ENCODE results near the gene TMEM31. TPM values are rescaled to one million over a fixed set of nuclear protein-coding genes. Genes with fewer than 3 reads are reported as not detected.

TMEM31 gene
- total RNA-seq (2014; rRNA removed; shearing (Covaris generic)) (not detected in 2 replicates), polyA plus RNA-seq (2016; fragmentation: Nextera tagmentation; extraction: Ambion mirVana) (0.26 and 0.28 TPM in 2 replicates)

GRCh38 chrX:103710609-103711008 is at the start of gene TMEM31:
Gene TMEM31 (plus strand): TSS chrX:103710909. CDS start chrX:103712259, 1,350 bp downstream.
- 95 to 97% methylated on average over 5 of the region's 5 CpGs for WGBS, 2 experiments (ENCODE audit: low coverage in 1 of 2, low lambda C conversion rate in 2 of 2, missing lambda C conversion rate in 2 of 2)
- Histone ChIP-seq H3K4me3 (no peak within 1 kb of the TSS), H3K9me2 (ENCODE audit: insufficient read depth) (no peaks in the 10 kb centered on the region), H4K20me1 (ENCODE audit: insufficient read depth) (no peaks in the 10 kb centered on the region), H2AFZ (no peak within 1 kb of the TSS), H3K4me2 (ENCODE audit: unreplicated experiment) (no peak within 1 kb of the TSS), H3K4me1 (ENCODE audit: insufficient read depth) (no peaks in the 10 kb centered on the region), H3K9ac (no peak within 1 kb of the TSS), H3K27ac (no peak within 1 kb of the TSS), H3F3A (ENCODE audit: insufficient read depth) (no peaks in the 10 kb centered on the region), H3K79me2 (ENCODE audit: insufficient read depth) (no peaks in the 10 kb centered on the region), H3K9me3 (ENCODE audit: low read depth) (no peaks in the 10 kb centered on the region), H3K36me3 (ENCODE audit: low read depth) (no peaks in the 10 kb centered on the region), H3K27me3 (replicated peaks; ENCODE audit: insufficient read depth) (no peaks in the 10 kb centered on the region)
- in situ Hi-C loops (cut with MboI), result no loop called here
- TF ChIP-seq EZH2 (IDR thresholded peaks at IDR 0.05; ENCODE audit: insufficient read depth, poor library complexity, severe bottlenecking), result no peak
- TF ChIP-seq EZH2phosphoT487 (IDR thresholded peaks at IDR 0.05; ENCODE audit: insufficient read depth, low read depth), result no peak
- DNase-seq, result no peak

GRCh38 chrX:103663981-103664762 is 46.5 kb upstream of the TMEM31 start:
- no peak overlapping the region for H2AFZ ChIP-seq
- H3K4me2 ChIP-seq (ENCODE audit: unreplicated experiment), result no peak overlapping the region

GRCh38 chrX:103666202-103667107 is 44.3 kb upstream of the TMEM31 start:
- no peak overlapping the region for H2AFZ ChIP-seq

More at GRCh38 chrX:103663981-103664762, 46.5 kb upstream of the TMEM31 start:
- Histone ChIP-seq H3K27me3 (replicated peaks; ENCODE audit: insufficient read depth) (no peaks in the 10 kb centered on the region), H3K9me2 (ENCODE audit: insufficient read depth) (no peaks in the 10 kb centered on the region), H3K36me3 (ENCODE audit: low read depth) (no peaks in the 10 kb centered on the region), H3K9me3 (ENCODE audit: low read depth) (no peaks in the 10 kb centered on the region), H4K20me1 (ENCODE audit: insufficient read depth) (no peaks in the 10 kb centered on the region), H3K27ac (no peak overlapping the region), H3K4me3 (no peak overlapping the region), H3K79me2 (ENCODE audit: insufficient read depth) (no peaks in the 10 kb centered on the region), H3K4me1 (ENCODE audit: insufficient read depth) (no peaks in the 10 kb centered on the region), H3K9ac (no peak overlapping the region), H3F3A (ENCODE audit: insufficient read depth) (no peaks in the 10 kb centered on the region)
- in situ Hi-C loops (cut with MboI), result no loop called here
- no peak for DNase-seq
- WGBS, 2 experiments (ENCODE audit: low coverage in 1 of 2, low lambda C conversion rate in 2 of 2, missing lambda C conversion rate in 2 of 2), result 34 to 38% methylated on average over 15 to 23 of the region's 23 CpGs
- no peak for TF ChIP-seq EZH2 (IDR thresholded peaks at IDR 0.05; ENCODE audit: insufficient read depth, poor library complexity, severe bottlenecking)
- TF ChIP-seq EZH2phosphoT487 (IDR thresholded peaks at IDR 0.05; ENCODE audit: insufficient read depth, low read depth), result no peak

GRCh38 chrX:103669745-103670144 is 41.0 kb upstream of the TMEM31 start:
- Histone ChIP-seq H3K79me2 (ENCODE audit: insufficient read depth) (no peaks in the 10 kb centered on the region), H3K9me3 (ENCODE audit: low read depth) (no peaks in the 10 kb centered on the region), H3K4me3 (no peak overlapping the region), H3K4me1 (ENCODE audit: insufficient read depth) (no peaks in the 10 kb centered on the region), H3K27me3 (replicated peaks; ENCODE audit: insufficient read depth) (no peaks in the 10 kb centered on the region), H3K9ac (no peak overlapping the region), H3K9me2 (ENCODE audit: insufficient read depth) (no peaks in the 10 kb centered on the region), H3F3A (ENCODE audit: insufficient read depth) (peaks cover 4% of the 10 kb centered on the region), H2AFZ (no peak overlapping the region), H3K4me2 (ENCODE audit: unreplicated experiment) (no peak overlapping the region), H3K36me3 (ENCODE audit: low read depth) (no peaks in the 10 kb centered on the region), H3K27ac (no peak overlapping the region), H4K20me1 (ENCODE audit: insufficient read depth) (no peaks in the 10 kb centered on the region)
- WGBS, 2 experiments (ENCODE audit: low coverage in 1 of 2, low lambda C conversion rate in 2 of 2, missing lambda C conversion rate in 2 of 2), result 100% methylated on average over 1 of the region's 1 CpG
- in situ Hi-C loops (cut with MboI), result no loop called here
- TF ChIP-seq EZH2 (IDR thresholded peaks at IDR 0.05; ENCODE audit: insufficient read depth, poor library complexity, severe bottlenecking), result no peak
- no peak for TF ChIP-seq EZH2phosphoT487 (IDR thresholded peaks at IDR 0.05; ENCODE audit: insufficient read depth, low read depth)
- no peak for DNase-seq

More at GRCh38 chrX:103666202-103667107, 44.3 kb upstream of the TMEM31 start:
- Histone ChIP-seq H3K9me2 (ENCODE audit: insufficient read depth) (no peaks in the 10 kb centered on the region), H3F3A (ENCODE audit: insufficient read depth) (no peaks in the 10 kb centered on the region), H3K9ac (no peak overlapping the region), H3K4me3 (no peak overlapping the region), H3K4me2 (ENCODE audit: unreplicated experiment) (no peak overlapping the region), H3K27me3 (replicated peaks; ENCODE audit: insufficient read depth) (no peaks in the 10 kb centered on the region), H3K79me2 (ENCODE audit: insufficient read depth) (no peaks in the 10 kb centered on the region), H3K9me3 (ENCODE audit: low read depth) (no peaks in the 10 kb centered on the region), H3K27ac (no peak overlapping the region), H3K36me3 (ENCODE audit: low read depth) (no peaks in the 10 kb centered on the region), H4K20me1 (ENCODE audit: insufficient read depth) (no peaks in the 10 kb centered on the region), H3K4me1 (ENCODE audit: insufficient read depth) (no peaks in the 10 kb centered on the region)
- DNase-seq, result peak; percentile 45
- no peak for TF ChIP-seq EZH2 (IDR thresholded peaks at IDR 0.05; ENCODE audit: insufficient read depth, poor library complexity, severe bottlenecking)
- no peak for TF ChIP-seq EZH2phosphoT487 (IDR thresholded peaks at IDR 0.05; ENCODE audit: insufficient read depth, low read depth)
- in situ Hi-C loops (cut with MboI), result no loop called here
- 79% methylated on average over 2 to 3 of the region's 3 CpGs for WGBS, 2 experiments (ENCODE audit: low coverage in 1 of 2, low lambda C conversion rate in 2 of 2, missing lambda C conversion rate in 2 of 2)

All from GM23248 (cell line).